ENCODE data around the gene POLR3B. TPM values are rescaled to one million over a fixed set of nuclear protein-coding genes. Genes with fewer than 3 reads are reported as not detected.

Gene POLR3B
- total and polyA plus RNA-seq, 2 experiments from 2014 or later = 8.3 to 13.7 TPM

DNA sequence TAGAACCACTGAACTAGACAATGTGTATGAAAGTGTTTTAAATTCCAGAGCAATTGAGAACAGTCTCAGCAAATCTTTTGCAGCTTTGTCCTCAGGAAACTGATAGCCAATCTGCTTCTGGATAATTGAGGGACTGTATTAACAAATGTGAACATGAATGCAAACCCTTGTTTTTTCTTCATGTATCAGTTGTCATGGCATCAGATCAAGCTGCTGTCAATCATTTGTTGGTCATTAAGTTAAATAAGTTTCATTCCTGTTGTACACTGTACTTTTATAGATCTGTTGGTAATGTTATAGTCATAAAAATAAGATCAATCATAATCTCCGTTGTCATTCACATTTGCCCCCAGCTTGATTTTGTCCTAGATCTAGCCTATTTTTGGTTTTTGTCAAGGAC is 159.8 kb downstream of the POLR3B start:
- in situ Hi-C loops (cut with MboI) = no loop called here
- no peaks in the 10 kb centered on the region for H3K9me2 ChIP-seq (ENCODE audit: insufficient read depth)
- 36 to 62% methylated on average over 1 of the region's 1 CpG for WGBS, 2 experiments (ENCODE audit: low coverage in 1 of 2, low lambda C conversion rate in 2 of 2, missing lambda C conversion rate in 2 of 2)
- H3K27ac ChIP-seq = no peak overlapping the region
- no peak overlapping the region for H3K9ac ChIP-seq
- no peak overlapping the region for H3K4me3 ChIP-seq
- H4K20me1 ChIP-seq (ENCODE audit: insufficient read depth) = no peaks in the 10 kb centered on the region
- no peaks in the 10 kb centered on the region for H3K9me3 ChIP-seq (ENCODE audit: low read depth)
- H3K27me3 ChIP-seq (replicated peaks; ENCODE audit: insufficient read depth) = no peaks in the 10 kb centered on the region; the same call in 1 of the 2 replicates
- no peaks in the 10 kb centered on the region for H3K36me3 ChIP-seq (ENCODE audit: low read depth)
- no peak overlapping the region for H3K4me2 ChIP-seq (ENCODE audit: unreplicated experiment)
- no peaks in the 10 kb centered on the region for H3F3A ChIP-seq (ENCODE audit: insufficient read depth)
- no peak for DNase-seq
- no peaks in the 10 kb centered on the region for H3K79me2 ChIP-seq (ENCODE audit: insufficient read depth)
- TF ChIP-seq EZH2 (IDR thresholded peaks at IDR 0.05; ENCODE audit: insufficient read depth, poor library complexity, severe bottlenecking) = no peak
- TF ChIP-seq EZH2phosphoT487 (IDR thresholded peaks at IDR 0.05; ENCODE audit: insufficient read depth, low read depth) = no peak
- H3K4me1 ChIP-seq (ENCODE audit: insufficient read depth) = no peaks in the 10 kb centered on the region; the same call in 1 of the 2 replicates
- no peak overlapping the region for H2AFZ ChIP-seq

DNA sequence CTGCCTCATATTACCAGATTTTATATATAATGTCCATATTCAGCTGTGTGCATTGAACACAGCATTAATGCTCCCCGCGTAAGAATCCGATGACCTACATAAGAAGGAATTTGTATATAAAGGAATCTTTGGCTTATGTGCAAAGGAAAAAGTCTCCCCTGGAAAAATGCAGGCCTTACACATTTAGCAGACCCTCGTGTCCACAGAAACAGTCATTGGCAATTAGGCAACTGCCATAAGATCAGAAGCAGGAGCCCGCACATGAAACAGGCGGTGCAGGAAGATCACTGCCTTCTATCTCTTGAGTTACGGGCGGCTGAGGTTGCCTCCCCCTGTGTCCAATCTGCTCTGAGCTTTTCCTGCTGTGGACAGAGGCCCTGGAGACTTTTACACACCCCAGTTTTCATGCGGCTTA is 162.1 kb downstream of the POLR3B start:
- Histone ChIP-seq H3K4me3 (no peak overlapping the region), H3K27ac (no peak overlapping the region), H4K20me1 (ENCODE audit: insufficient read depth) (no peaks in the 10 kb centered on the region), H3K9ac (no peak overlapping the region), H3K9me3 (ENCODE audit: low read depth) (no peaks in the 10 kb centered on the region), H3K4me1 (ENCODE audit: insufficient read depth) (no peaks in the 10 kb centered on the region; the same call in 1 of the 2 replicates), H3K4me2 (ENCODE audit: unreplicated experiment) (no peak overlapping the region), H3K9me2 (ENCODE audit: insufficient read depth) (no peaks in the 10 kb centered on the region), H2AFZ (no peak overlapping the region), H3K79me2 (ENCODE audit: insufficient read depth) (no peaks in the 10 kb centered on the region), H3K36me3 (ENCODE audit: low read depth) (no peaks in the 10 kb centered on the region), H3K27me3 (replicated peaks; ENCODE audit: insufficient read depth) (no peaks in the 10 kb centered on the region; the same call in 1 of the 2 replicates), H3F3A (ENCODE audit: insufficient read depth) (no peaks in the 10 kb centered on the region)
- DNase-seq = peak; percentile 3
- TF ChIP-seq EZH2 (IDR thresholded peaks at IDR 0.05; ENCODE audit: insufficient read depth, poor library complexity, severe bottlenecking) (no peak), EZH2phosphoT487 (IDR thresholded peaks at IDR 0.05; ENCODE audit: insufficient read depth, low read depth) (no peak)
- in situ Hi-C loops (cut with MboI) = no loop called here
- 24 to 27% methylated on average over 9 of the region's 9 CpGs for WGBS, 2 experiments (ENCODE audit: low coverage in 1 of 2, low lambda C conversion rate in 2 of 2, missing lambda C conversion rate in 2 of 2)

DNA sequence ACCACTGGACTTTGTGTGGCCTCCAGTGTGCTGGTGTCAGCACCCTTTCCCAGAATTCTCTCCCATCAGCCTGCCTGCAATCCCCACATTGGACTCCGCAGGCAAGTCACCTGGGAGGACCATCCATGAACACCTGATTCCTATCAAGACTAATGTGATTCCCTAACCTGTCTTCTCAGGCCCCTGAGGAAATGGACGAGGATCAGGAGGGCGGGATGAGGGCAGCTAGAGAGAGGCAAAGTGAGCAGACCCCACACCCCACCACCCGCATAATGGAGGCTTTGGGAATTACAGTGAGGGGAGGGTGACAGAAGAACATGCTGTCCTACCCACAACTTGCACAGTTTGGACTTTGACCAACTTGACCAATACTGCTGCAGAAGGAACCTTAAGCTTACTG is 164.4 kb downstream of the POLR3B start:
- Histone ChIP-seq H3K9me3 (ENCODE audit: low read depth) (no peaks in the 10 kb centered on the region), H3K27me3 (replicated peaks; ENCODE audit: insufficient read depth) (no peaks in the 10 kb centered on the region; the same call in 1 of the 2 replicates), H3K4me3 (no peak overlapping the region), H4K20me1 (ENCODE audit: insufficient read depth) (no peaks in the 10 kb centered on the region), H3K27ac (no peak overlapping the region), H3K36me3 (ENCODE audit: low read depth) (no peaks in the 10 kb centered on the region), H2AFZ (no peak overlapping the region), H3K9ac (no peak overlapping the region), H3K9me2 (ENCODE audit: insufficient read depth) (no peaks in the 10 kb centered on the region), H3K4me2 (ENCODE audit: unreplicated experiment) (no peak overlapping the region), H3F3A (ENCODE audit: insufficient read depth) (no peaks in the 10 kb centered on the region), H3K79me2 (ENCODE audit: insufficient read depth) (no peaks in the 10 kb centered on the region), H3K4me1 (ENCODE audit: insufficient read depth) (no peaks in the 10 kb centered on the region; the same call in 1 of the 2 replicates)
- 56 to 57% methylated on average over 4 of the region's 4 CpGs for WGBS, 2 experiments (ENCODE audit: low coverage in 1 of 2, low lambda C conversion rate in 2 of 2, missing lambda C conversion rate in 2 of 2)
- in situ Hi-C loops (cut with MboI) = no loop called here
- no peak for TF ChIP-seq EZH2phosphoT487 (IDR thresholded peaks at IDR 0.05; ENCODE audit: insufficient read depth, low read depth)
- TF ChIP-seq EZH2 (IDR thresholded peaks at IDR 0.05; ENCODE audit: insufficient read depth, poor library complexity, severe bottlenecking) = no peak
- DNase-seq = no peak

DNA sequence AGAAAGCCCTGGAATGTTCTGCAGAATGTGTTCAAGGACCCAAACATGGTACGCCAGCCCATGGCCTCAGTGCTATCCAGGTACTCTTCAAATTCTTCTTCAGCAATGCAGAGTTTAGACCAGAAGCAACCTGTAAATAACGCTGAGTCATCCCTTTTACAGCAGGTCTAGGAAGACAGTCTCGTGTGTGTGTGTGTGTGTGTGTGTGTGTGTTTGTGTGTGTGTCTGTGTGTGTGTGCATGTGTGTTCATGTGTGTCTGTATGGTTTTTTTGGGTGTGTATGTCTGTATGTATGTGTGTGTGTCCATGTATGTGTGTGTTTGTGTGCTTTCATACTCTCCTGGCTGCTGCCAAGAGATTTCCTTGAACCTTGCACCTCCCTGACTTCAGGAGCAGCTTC is 165.2 kb downstream of the POLR3B start:
- in situ Hi-C loops (cut with MboI) = no loop called here
- TF ChIP-seq EZH2 (IDR thresholded peaks at IDR 0.05; ENCODE audit: insufficient read depth, poor library complexity, severe bottlenecking) (no peak), EZH2phosphoT487 (IDR thresholded peaks at IDR 0.05; ENCODE audit: insufficient read depth, low read depth) (no peak)
- DNase-seq = no peak

DNA sequence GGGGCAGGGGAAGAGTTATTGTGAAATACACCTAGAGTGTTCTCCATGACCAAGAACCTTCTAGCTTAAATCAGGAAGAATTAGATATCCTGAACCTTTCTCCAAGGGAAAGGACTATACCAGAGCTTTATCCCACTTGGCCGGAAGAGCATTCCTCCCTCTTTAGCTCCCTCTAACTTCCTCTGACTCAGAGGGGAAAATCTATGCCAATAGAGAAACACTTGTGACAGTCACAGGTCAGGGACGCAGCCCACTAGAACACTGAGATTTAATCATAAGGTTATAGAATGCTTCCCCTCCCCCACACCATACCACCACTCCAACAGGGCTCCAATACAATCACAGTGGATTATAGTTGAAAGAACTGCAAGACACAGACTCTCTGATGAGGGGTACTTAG is 169.8 kb downstream of the POLR3B start:
- no peaks in the 10 kb centered on the region for H3K4me1 ChIP-seq (ENCODE audit: insufficient read depth)
- peak; percentile 16 for DNase-seq
- no peaks in the 10 kb centered on the region for H3K27me3 ChIP-seq (replicated peaks; ENCODE audit: insufficient read depth)
- no peaks in the 10 kb centered on the region for H3K79me2 ChIP-seq (ENCODE audit: insufficient read depth)
- 46 to 47% methylated on average over 2 of the region's 2 CpGs for WGBS, 2 experiments (ENCODE audit: low coverage in 1 of 2, low lambda C conversion rate in 2 of 2, missing lambda C conversion rate in 2 of 2)
- no peaks in the 10 kb centered on the region for H3K9me3 ChIP-seq (ENCODE audit: low read depth)
- no peaks in the 10 kb centered on the region for H3K9me2 ChIP-seq (ENCODE audit: insufficient read depth)
- no peak overlapping the region for H3K4me3 ChIP-seq
- no peak overlapping the region for H3K27ac ChIP-seq
- H4K20me1 ChIP-seq (ENCODE audit: insufficient read depth) = no peaks in the 10 kb centered on the region
- H3K9ac ChIP-seq = no peak overlapping the region
- H3K4me2 ChIP-seq (ENCODE audit: unreplicated experiment) = no peak overlapping the region
- H3F3A ChIP-seq (ENCODE audit: insufficient read depth) = no peaks in the 10 kb centered on the region
- no peak for TF ChIP-seq EZH2 (IDR thresholded peaks at IDR 0.05; ENCODE audit: insufficient read depth, poor library complexity, severe bottlenecking)
- no peak for TF ChIP-seq EZH2phosphoT487 (IDR thresholded peaks at IDR 0.05; ENCODE audit: insufficient read depth, low read depth)
- no peaks in the 10 kb centered on the region for H3K36me3 ChIP-seq (ENCODE audit: low read depth)
- in situ Hi-C loops (cut with MboI) = no loop called here
- no peak overlapping the region for H2AFZ ChIP-seq

More for the DNA sequence above, 165.2 kb downstream of the POLR3B start:
- Histone ChIP-seq H3K4me3 (no peak overlapping the region), H3K9me3 (ENCODE audit: low read depth) (no peaks in the 10 kb centered on the region), H4K20me1 (ENCODE audit: insufficient read depth) (no peaks in the 10 kb centered on the region), H3K27ac (no peak overlapping the region), H2AFZ (no peak overlapping the region), H3K36me3 (ENCODE audit: low read depth) (no peaks in the 10 kb centered on the region), H3K4me1 (ENCODE audit: insufficient read depth) (no peaks in the 10 kb centered on the region; the same call in 1 of the 2 replicates), H3K27me3 (replicated peaks; ENCODE audit: insufficient read depth) (no peaks in the 10 kb centered on the region; the same call in 1 of the 2 replicates), H3K9ac (no peak overlapping the region), H3K4me2 (ENCODE audit: unreplicated experiment) (no peak overlapping the region), H3F3A (ENCODE audit: insufficient read depth) (no peaks in the 10 kb centered on the region), H3K79me2 (ENCODE audit: insufficient read depth) (no peaks in the 10 kb centered on the region), H3K9me2 (ENCODE audit: insufficient read depth) (no peaks in the 10 kb centered on the region)
- 28 to 42% methylated on average over 3 of the region's 3 CpGs for WGBS, 2 experiments (ENCODE audit: low coverage in 1 of 2, low lambda C conversion rate in 2 of 2, missing lambda C conversion rate in 2 of 2)
